ENCODE measurements around the gene SREK1IP1.

DNA sequence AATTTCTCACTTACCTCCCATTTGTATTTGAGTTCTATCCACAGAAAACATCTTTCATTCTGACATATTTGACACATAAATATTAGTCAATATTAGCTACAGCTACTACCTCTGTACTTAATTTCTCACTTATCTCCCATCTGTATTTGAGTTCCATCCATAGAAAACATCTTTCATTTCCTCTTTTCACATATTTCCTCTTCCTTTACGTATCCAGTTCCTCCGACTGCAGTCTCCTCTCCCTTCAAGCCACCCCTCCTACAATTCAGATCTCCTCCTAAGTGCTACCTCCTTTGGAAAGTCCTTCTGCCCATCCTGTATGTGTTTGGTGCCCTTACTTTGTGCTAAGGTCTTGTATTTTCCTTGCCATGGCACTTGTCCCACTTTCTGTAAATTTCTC, 1.6 kb downstream of the SREK1IP1 start:
- TF ChIP-seq, protein P1, sequence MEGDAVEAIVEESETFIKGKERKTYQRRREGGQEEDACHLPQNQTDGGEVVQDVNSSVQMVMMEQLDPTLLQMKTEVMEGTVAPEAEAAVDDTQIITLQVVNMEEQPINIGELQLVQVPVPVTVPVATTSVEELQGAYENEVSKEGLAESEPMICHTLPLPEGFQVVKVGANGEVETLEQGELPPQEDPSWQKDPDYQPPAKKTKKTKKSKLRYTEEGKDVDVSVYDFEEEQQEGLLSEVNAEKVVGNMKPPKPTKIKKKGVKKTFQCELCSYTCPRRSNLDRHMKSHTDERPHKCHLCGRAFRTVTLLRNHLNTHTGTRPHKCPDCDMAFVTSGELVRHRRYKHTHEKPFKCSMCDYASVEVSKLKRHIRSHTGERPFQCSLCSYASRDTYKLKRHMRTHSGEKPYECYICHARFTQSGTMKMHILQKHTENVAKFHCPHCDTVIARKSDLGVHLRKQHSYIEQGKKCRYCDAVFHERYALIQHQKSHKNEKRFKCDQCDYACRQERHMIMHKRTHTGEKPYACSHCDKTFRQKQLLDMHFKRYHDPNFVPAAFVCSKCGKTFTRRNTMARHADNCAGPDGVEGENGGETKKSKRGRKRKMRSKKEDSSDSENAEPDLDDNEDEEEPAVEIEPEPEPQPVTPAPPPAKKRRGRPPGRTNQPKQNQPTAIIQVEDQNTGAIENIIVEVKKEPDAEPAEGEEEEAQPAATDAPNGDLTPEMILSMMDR (IDR thresholded peaks at IDR 0.05), result no peak
- TF ChIP-seq POLR2A (IDR thresholded peaks at IDR 0.05), result no peak
